ENCODE measurements around the gene TTPAL. TPM values are rescaled to one million over a fixed set of nuclear protein-coding genes. Genes with fewer than 3 reads are reported as not detected.

The TTPAL gene
- total and polyA plus RNA-seq, 9 of the 15 experiments (the other 6 are each of a cell fraction or from before 2014, with no cell fraction given) = 1.1 to 7.0 (median 2.6) TPM

- TF ChIP-seq ZNF592 (IDR thresholded peaks at IDR 0.05) = no peak
- no peak for TF ChIP-seq PTTG1 (tag; IDR thresholded peaks at IDR 0.05; ENCODE audit: low read depth)
- TF ChIP-seq BACH1 (tag; IDR thresholded peaks at IDR 0.05) = no peak
- no peak for TF ChIP-seq MBD1 (CRISPR knock-in tag; IDR thresholded peaks at IDR 0.05)
- no peak for TF ChIP-seq POU5F1 (IDR thresholded peaks at IDR 0.05; ENCODE audit: borderline replicate concordance, low read depth, low read length, partially characterized antibody)
- TF ChIP-seq ZFP36 (IDR thresholded peaks at IDR 0.05; ENCODE audit: low read depth, low read length, partially characterized antibody) = no peak
- 0 out of 2 replicates have a peak, but pooled peaks have one; percentile 13 for TF ChIP-seq TCF3 (CRISPR knock-in tag; IDR thresholded peaks at IDR 0.05)
- 0 out of 2 replicates have a peak, but pooled peaks have one; percentile 28 for TF ChIP-seq POLR2A (conservative IDR thresholded peaks at IDR 0.05)
- TF ChIP-seq SLC30A9 (CRISPR knock-in tag; IDR thresholded peaks at IDR 0.05) = no peak
- no peak for TF ChIP-seq TBL1XR1 (IDR thresholded peaks at IDR 0.05; ENCODE audit: low read length in 2 of 2)
- TF ChIP-seq HMGXB4 (CRISPR knock-in tag; IDR thresholded peaks at IDR 0.05) = no peak
- TF ChIP-seq MED1 (CRISPR knock-in tag; IDR thresholded peaks at IDR 0.05; ENCODE audit: borderline replicate concordance) = no peak
- TF ChIP-seq CBX1 (IDR thresholded peaks at IDR 0.05; ENCODE audit: low read depth) = no peak
These were observed 16.1 kb downstream of the TTPAL start (continued) for GRCh38 chr20:44491635-44492395.

Data from K562 (cell line).